GM12874 (cell line): ENCODE data around the gene ALS2.

Experiments used
- CTCF ChIP-seq: IDR thresholded peaks from 2 replicates; pipeline ENCODE4 v1.5.1; 2011; ENCODE audit warnings: low read depth, mild to moderate bottlenecking, control low read depth, low read length, moderate library complexity; ENCODE audit not compliant: insufficient read depth

The ALS2 gene

DNA sequence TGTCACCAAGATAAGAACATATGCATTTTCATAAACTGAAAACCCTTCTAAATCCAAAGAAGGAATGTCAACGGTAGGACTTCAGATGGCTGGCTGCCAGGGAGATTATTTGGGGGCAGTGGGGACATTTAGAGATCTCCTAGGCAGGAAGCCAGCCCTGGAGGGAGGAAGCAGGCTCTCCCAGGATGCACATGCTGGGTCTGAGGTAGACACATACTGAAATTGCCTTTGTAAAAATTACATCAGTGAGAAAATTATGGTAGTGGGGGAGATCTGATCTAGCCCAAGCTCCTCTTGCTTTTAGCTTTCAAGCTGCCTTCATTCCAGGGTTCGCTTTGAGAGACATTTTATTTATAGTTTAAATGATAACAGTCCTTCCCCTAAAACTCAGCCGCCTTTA lies 106.4 kb downstream of the ALS2 start:
- no peak for TF ChIP-seq CTCF

DNA sequence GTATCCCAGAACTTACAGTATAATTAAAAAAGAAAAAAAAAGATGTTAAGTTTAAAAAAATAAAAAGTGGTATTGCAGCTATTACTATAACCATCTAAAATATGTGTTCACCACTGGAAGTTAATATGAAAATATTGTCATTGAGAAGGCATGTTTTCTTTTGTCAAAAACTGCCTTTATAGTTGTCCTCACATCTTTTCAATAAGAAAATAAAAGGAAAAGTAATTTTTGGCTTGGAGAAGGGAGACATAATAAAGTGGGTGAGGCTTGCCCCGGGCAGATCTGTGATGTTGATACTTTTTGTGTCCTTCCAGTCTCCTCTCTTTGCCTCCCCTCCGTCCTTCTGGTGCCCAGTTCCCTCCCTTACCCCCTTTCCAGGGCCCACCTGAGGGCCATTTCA lies 107.2 kb downstream of the ALS2 start:
- TF ChIP-seq CTCF = no peak

GRCh38 chr2:201669865-201670264 lies 110.9 kb downstream of the ALS2 start:
- TF ChIP-seq CTCF = no peak

DNA sequence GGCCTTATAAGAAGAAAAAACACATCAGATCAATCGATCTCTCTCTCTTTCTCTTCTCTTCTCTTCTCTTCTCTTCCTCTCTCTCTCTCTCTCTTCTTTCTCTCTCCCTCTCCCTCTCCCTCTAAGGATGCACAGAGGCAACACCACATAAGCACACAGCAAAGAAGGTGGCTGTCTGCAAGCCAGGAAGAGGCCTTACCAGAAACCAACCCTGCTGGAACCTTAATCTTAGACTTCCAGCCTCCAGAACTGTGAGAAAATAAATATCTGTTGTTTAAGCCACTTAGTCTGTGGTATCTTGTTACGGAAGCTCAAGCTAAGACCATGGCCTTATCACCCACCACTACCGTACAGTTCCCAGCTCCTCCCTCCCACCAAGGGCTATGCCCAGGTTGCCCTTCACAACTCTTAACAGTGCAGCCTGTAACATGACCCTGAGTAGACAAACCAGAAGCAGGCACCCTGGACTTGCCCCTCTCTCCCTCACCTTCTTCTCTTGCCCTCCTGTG lies 112.3 kb downstream of the ALS2 start:
- TF ChIP-seq CTCF = no peak

- TF ChIP-seq CTCF = no peak
Measured at GRCh38 chr2:201664334-201664733, 116.4 kb downstream of the ALS2 start.

DNA sequence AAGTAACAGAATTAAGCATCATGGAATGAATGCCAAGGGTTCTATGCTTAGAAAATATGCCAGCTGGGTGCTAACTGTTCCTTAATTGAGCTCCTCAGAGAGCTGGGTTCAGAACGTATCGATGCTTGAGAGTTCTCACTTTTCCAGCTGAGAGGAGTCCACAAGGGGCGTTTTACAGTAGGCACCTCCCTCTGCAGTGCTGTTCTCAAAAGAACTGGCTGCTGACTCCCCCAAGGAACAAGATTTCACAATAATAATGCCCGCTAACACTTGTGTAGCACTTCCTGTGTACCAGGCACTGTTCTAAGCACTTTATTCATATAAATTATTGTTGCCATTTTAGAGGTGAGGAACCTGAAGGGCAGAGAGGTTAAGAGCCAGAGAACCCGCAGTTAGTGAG lies 119.4 kb downstream of the ALS2 start:
- TF ChIP-seq CTCF = no peak

- TF ChIP-seq CTCF = no peak
Measured at GRCh38 chr2:201660293-201660895, 120.3 kb downstream of the ALS2 start.

DNA sequence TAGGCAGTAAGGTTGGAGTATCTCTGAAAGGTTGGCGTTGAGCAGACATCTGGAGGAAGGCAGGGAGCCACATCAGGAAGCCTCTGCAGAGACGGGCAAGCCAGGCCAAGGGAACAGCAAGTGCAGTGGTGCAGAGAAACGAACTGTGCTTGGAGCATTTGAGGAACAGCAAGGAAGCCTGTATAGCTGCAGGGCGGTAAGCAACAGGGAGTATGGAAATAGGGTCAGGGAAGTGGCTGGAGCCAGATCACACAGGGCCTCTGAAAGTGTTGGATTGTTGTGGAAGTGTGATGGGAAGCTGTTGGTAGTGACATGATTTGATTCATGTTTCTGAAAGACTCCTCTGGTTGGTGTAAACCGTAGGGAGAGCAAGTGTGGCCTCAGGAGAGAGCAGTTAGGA lies 124.0 kb downstream of the ALS2 start:
- TF ChIP-seq CTCF = no peak
